Measurements from ENCODE around the gene ABCA4.

Gene ABCA4

DNA sequence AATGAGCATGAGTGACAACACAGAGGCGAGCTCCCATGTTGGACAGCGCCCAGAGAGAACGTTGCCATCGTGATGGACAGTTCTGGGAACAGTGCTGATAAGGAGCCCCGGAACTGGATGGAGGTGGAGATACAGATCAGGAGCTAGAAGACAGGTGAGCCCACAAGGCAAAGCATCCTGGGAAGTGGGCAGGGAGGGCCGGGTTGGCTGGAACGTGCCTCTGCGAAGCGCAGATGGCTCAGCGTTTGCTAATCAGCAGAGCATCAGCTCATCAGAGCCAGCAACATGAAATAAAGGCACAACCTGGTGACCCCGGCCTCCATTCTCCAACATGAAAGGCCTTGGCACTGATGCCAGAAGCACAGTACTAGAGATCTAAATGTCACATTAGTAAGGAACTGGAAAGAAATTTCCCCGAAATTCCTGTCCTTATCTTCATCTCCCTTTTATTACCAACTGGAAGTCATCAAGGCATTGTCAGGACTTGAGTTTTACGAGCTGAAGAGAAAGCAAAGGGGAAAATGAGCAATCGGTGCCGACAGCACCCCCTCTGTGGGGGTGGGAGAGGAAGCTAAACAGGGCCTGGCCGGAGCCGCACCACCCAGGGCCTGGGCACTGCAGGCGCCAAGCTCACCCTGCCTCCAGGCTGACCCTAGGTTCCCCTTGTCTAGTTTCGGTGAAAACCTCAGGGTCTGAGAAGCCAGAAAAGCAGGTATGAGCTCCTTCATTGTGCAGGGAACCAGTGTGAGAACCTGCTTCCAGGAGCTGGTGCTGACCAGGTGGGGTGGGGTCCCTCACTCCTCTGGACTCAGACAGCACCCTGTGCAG, 19.9 kb downstream of the ABCA4 start:
- DNase-seq (ENCODE audit: low spot score) = no peak
- TF ChIP-seq, protein P1, sequence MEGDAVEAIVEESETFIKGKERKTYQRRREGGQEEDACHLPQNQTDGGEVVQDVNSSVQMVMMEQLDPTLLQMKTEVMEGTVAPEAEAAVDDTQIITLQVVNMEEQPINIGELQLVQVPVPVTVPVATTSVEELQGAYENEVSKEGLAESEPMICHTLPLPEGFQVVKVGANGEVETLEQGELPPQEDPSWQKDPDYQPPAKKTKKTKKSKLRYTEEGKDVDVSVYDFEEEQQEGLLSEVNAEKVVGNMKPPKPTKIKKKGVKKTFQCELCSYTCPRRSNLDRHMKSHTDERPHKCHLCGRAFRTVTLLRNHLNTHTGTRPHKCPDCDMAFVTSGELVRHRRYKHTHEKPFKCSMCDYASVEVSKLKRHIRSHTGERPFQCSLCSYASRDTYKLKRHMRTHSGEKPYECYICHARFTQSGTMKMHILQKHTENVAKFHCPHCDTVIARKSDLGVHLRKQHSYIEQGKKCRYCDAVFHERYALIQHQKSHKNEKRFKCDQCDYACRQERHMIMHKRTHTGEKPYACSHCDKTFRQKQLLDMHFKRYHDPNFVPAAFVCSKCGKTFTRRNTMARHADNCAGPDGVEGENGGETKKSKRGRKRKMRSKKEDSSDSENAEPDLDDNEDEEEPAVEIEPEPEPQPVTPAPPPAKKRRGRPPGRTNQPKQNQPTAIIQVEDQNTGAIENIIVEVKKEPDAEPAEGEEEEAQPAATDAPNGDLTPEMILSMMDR (IDR thresholded peaks at IDR 0.05; ENCODE audit: extremely low read depth, insufficient read depth, missing control alignments) = no peak
- in situ Hi-C loops (cut with MboI; ENCODE audit: low pct_unique_long_range_greater_than_20kb, low sequenced_read_pairs, unreplicated experiment) = no loop called here

DNA sequence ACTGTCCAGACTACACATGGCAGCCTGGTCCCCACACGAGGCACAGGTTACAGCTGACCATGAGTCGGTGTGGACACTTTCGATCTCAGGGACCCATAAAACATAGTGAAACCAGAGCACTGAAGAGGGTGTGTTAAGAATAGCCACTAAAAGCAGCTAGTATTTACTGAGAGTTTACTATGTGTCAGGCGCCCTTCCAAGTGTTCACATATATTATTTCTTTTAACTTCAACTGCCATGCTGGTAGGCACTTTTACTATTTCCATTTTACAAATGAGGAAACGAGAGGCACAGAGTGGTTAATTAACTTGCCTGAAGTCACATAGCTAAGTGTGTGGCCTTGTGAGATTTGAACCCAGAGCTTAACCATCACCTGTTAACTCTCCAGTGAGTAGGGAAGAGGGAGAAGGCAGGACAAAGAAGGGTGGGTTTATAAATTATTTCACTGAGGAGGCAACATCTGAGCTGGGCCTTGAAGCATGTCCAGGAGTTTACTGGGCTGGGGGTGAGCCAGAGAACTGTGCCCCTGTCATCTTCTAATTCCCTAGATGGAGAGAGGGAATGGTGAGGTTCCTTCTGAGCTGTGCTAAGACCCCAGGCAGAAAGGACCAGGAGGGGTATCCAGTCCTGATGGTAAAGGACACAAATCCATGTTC, 20.7 kb downstream of the ABCA4 start:
- no peak for DNase-seq (ENCODE audit: low spot score)
- TF ChIP-seq, protein P1 (IDR thresholded peaks at IDR 0.05; ENCODE audit: extremely low read depth, insufficient read depth, missing control alignments) = no peak
- in situ Hi-C loops (cut with MboI; ENCODE audit: low pct_unique_long_range_greater_than_20kb, low sequenced_read_pairs, unreplicated experiment) = no loop called here

DNA sequence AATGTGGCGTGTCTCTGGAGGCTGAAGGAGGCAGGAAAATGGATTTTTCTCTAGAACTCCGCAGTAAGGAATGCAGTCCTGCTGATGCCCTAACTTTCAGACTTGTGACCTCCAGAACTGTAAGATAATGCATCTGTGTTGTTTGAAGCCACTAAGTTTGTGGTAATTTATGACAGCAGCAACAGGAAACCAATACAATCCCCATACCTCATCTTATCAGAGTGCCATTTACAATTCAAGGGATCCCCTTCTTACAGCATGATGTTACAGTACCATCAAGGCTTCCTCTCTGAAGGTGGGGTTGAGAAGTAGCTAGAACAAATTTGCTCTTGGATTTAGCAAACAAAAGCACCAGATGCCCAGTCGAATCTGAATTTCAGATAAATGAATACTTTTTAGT, 21.6 kb downstream of the ABCA4 start:
- DNase-seq (ENCODE audit: low spot score) = no peak
- in situ Hi-C loops (cut with MboI; ENCODE audit: low pct_unique_long_range_greater_than_20kb, low sequenced_read_pairs, unreplicated experiment) = no loop called here
- TF ChIP-seq, protein P1 (IDR thresholded peaks at IDR 0.05; ENCODE audit: extremely low read depth, insufficient read depth, missing control alignments) = no peak

GRCh38 chr1:94098585-94099111, 22.3 kb downstream of the ABCA4 start:
- TF ChIP-seq, protein P1 (IDR thresholded peaks at IDR 0.05; ENCODE audit: extremely low read depth, insufficient read depth, missing control alignments) = no peak
- DNase-seq (ENCODE audit: low spot score) = no peak
- in situ Hi-C loops (cut with MboI; ENCODE audit: low pct_unique_long_range_greater_than_20kb, low sequenced_read_pairs, unreplicated experiment) = no loop called here

- in situ Hi-C loops (cut with MboI; ENCODE audit: low pct_unique_long_range_greater_than_20kb, low sequenced_read_pairs, unreplicated experiment) = no loop called here
- TF ChIP-seq, protein P1 (IDR thresholded peaks at IDR 0.05; ENCODE audit: extremely low read depth, insufficient read depth, missing control alignments) = no peak
- DNase-seq (ENCODE audit: low spot score) = no peak
Measured at GRCh38 chr1:94096797-94097549, 24.0 kb downstream of the ABCA4 start.

DNA sequence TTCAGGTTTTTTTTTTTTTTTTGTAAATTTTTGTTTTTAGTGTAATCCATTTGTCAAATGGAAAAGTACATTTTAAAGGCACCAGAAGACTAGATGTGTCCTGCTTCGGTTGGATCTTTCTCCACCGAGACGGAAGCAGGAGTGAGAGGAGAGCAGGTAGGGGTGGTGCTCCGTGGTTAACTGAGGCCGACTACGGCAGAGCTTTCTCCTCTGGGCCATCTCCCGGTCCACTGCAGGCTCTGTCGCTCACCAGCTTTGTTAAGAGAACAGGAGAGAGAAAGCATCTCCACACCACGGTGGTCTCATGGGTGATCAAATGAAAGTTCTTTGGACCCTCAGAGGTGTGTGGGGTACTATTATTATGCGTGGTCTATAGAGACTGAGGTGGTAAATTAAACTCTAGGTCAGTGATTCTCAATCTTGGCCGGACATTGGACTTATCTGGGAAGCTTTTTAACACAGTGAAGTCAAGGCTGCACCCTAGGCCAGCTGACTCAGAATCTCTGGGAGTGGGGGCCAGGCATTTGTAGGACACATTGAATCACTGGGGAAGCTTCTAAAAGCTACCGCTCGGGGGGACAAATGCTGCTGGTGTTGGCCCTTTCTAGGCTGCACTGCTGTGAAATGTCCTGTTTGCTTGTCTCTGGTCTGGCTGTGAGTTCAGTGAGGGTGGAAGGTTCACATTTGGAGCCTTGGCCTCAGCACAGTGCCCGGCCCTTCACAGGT, 25.0 kb downstream of the ABCA4 start:
- DNase-seq (ENCODE audit: low spot score) = no peak
- TF ChIP-seq, protein P1 (IDR thresholded peaks at IDR 0.05; ENCODE audit: extremely low read depth, insufficient read depth, missing control alignments) = no peak
- in situ Hi-C loops (cut with MboI; ENCODE audit: low pct_unique_long_range_greater_than_20kb, low sequenced_read_pairs, unreplicated experiment) = no loop called here

Data from GM13977 (cell line).